ENCODE data around the gene BTF3L4. TPM values are rescaled to one million over a fixed set of nuclear protein-coding genes. Genes with fewer than 3 reads are reported as not detected.

Gene BTF3L4
- polyA plus RNA-seq (2012; ENCODE audit: insufficient read depth, insufficient read length, low read depth) = 36.2 TPM

GRCh38 chr1:52056163-52056936 is at the start of gene BTF3L4:
Gene BTF3L4, plus strand, starts transcription at chr1:52056295. Its CDS starts 3,553 bp downstream, at chr1:52059848.
- Histone ChIP-seq H3K36me3 (peaks cover 10% of the 10 kb centered on the region), H3K4me1 (no peaks in the 10 kb centered on the region), H3K4me3 (ENCODE audit: low read depth, low read length) (peak within 1 kb of the TSS; percentile 91), H3K9me3 (no peaks in the 10 kb centered on the region), H3K27me3 (no peaks in the 10 kb centered on the region)
- DNase-seq = peak; percentile 92
- TF ChIP-seq, protein P1, sequence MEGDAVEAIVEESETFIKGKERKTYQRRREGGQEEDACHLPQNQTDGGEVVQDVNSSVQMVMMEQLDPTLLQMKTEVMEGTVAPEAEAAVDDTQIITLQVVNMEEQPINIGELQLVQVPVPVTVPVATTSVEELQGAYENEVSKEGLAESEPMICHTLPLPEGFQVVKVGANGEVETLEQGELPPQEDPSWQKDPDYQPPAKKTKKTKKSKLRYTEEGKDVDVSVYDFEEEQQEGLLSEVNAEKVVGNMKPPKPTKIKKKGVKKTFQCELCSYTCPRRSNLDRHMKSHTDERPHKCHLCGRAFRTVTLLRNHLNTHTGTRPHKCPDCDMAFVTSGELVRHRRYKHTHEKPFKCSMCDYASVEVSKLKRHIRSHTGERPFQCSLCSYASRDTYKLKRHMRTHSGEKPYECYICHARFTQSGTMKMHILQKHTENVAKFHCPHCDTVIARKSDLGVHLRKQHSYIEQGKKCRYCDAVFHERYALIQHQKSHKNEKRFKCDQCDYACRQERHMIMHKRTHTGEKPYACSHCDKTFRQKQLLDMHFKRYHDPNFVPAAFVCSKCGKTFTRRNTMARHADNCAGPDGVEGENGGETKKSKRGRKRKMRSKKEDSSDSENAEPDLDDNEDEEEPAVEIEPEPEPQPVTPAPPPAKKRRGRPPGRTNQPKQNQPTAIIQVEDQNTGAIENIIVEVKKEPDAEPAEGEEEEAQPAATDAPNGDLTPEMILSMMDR (IDR thresholded peaks at IDR 0.05; ENCODE audit: low read depth, low read length) = no peak

DNA sequence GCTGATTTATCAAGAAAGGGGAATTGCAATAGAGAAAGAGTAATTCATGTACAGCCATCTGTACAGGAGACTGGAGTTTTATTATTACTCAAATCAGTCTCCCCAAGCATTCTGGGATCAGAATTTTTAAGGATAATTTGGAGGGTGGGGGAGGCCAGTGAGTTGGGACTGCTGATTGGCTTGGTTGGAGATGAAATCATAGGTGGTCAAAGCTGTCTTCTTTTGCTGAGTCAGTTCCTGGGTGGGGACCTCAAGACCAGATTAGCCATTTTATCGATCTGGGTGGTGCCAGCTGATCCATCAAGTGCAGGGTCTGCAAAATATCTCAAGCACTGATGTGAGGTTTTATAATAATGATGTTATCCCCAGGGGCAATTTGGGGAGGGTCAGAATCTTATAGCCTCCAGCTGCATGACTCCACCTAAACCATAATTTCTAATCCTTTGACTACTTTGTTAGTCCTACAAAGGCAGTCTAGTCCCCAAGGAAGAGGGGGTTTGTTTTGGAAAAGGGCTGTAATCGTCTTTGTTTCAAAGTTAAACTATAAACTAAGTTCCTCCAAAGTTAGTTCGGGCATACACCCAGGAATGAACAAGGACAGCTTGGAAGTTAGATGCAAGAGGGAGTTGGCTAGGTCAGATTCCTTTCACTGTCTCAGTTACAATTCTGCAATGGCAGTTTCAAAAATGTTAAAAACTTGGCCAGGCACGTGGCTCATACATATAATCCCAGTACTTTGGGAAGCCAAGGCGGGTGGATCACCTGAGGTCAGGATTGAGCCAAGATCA is 48.7 kb upstream of the BTF3L4 start:
- Histone ChIP-seq H3K9me3 (no peaks in the 10 kb centered on the region), H3K4me1 (no peaks in the 10 kb centered on the region), H3K36me3 (no peaks in the 10 kb centered on the region), H3K4me3 (ENCODE audit: low read depth, low read length) (no peak overlapping the region), H3K27me3 (no peaks in the 10 kb centered on the region)
- TF ChIP-seq, protein P1 (IDR thresholded peaks at IDR 0.05; ENCODE audit: low read depth, low read length) = no peak
- DNase-seq = no peak

DNA sequence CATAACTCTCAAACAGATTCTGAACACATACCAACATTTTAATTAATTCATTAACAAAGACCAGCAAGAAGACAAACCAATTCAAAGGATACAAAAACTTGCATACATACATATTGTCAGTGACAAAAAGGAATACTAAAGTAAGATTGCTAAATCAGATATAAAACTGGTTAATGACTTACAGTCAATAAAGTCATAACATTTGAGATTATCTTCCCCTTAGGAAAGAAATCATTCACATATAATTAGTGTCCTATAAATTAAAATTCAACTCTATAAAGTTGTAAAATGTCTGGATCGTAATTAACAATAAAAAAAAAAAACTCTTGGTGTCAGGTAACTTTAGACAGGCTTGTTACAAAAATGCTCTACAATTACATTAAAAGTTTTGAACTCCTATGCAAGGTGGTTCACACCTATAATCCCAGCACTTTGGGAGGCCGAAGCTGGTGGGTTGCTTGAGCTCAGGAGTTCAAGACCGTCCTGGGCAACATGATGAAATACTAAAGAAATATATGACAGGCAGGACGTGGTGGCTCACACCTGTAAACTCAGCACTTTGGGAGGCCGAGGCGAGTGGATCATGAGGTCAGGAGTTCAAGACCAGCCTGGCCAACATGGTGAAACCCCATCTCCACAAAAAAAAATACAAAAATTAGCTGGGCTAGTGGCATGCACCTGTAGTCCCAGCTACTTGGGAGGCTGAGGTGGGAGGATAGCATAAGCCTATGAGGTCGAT is 47.9 kb upstream of the BTF3L4 start:
- no peak for DNase-seq
- no peaks in the 10 kb centered on the region for H3K27me3 ChIP-seq
- H3K36me3 ChIP-seq = no peaks in the 10 kb centered on the region
- no peak overlapping the region for H3K4me3 ChIP-seq (ENCODE audit: low read depth, low read length)
- H3K9me3 ChIP-seq = no peaks in the 10 kb centered on the region
- TF ChIP-seq, protein P1 (IDR thresholded peaks at IDR 0.05; ENCODE audit: low read depth, low read length) = no peak
- no peaks in the 10 kb centered on the region for H3K4me1 ChIP-seq

DNA sequence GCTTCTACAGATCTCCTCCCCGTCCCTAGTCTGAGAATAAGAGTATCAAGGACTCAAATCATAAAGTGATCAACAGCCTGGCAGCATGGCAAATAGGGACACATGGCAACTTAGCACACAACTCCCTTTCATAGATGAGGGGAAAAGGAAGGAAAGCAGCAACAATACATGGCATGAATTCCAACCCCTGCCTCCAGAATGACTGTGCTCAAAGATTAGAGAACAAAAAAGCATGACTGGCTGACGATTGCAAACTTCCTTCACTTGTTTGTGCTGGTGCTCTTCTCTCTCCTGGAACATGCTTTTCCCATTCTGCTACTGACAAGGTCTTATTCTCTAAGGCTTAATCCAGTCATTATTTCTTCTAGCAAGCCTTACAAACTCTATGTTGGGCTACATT is 34.0 kb upstream of the BTF3L4 start:
- DNase-seq = no peak
- TF ChIP-seq, protein P1 (IDR thresholded peaks at IDR 0.05; ENCODE audit: low read depth, low read length) = no peak
- H3K27me3 ChIP-seq = no peaks in the 10 kb centered on the region
- H3K4me3 ChIP-seq (ENCODE audit: low read depth, low read length) = no peak overlapping the region
- no peaks in the 10 kb centered on the region for H3K4me1 ChIP-seq
- no peaks in the 10 kb centered on the region for H3K9me3 ChIP-seq
- no peaks in the 10 kb centered on the region for H3K36me3 ChIP-seq

DNA sequence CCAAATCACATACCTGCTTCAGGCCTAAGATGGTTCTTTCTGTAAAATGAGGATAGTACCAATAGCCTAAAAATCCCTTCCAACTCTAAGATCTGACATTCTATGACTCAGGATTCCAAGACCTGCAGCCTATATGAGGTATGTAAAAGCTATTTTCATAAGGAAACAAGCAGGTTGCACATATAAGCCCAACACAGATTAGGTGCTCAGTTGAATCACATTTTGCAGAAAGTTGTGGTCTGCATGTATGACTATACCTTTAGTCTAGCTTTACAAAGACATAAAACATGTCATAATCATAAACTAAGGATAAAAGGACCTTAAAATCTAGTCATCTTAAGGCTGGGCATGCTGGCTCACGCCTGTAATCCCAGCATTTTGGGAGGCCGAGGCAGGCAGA is 29.8 kb upstream of the BTF3L4 start:
- Histone ChIP-seq H3K9me3 (no peaks in the 10 kb centered on the region), H3K4me1 (no peaks in the 10 kb centered on the region), H3K4me3 (ENCODE audit: low read depth, low read length) (no peak overlapping the region), H3K27me3 (no peaks in the 10 kb centered on the region), H3K36me3 (no peaks in the 10 kb centered on the region)
- no peak for DNase-seq
- TF ChIP-seq, protein P1 (IDR thresholded peaks at IDR 0.05; ENCODE audit: low read depth, low read length) = no peak

Data from BE2C (cell line).